GM21619 (cell line): ENCODE data around the gene ABCC5.
"Not testable (repeated sequence)": the region's sequence is repeated elsewhere in the genome, so short reads cannot be mapped to it uniquely, and the experiment has no call there.

Experiments used
- ATAC-seq: cut with Tn5 transposase; IDR thresholded peaks from one replicate; pipeline ENCODE4 v1.9.1; 2021; ENCODE audit not compliant: unreplicated experiment

The ABCC5 gene

DNA sequence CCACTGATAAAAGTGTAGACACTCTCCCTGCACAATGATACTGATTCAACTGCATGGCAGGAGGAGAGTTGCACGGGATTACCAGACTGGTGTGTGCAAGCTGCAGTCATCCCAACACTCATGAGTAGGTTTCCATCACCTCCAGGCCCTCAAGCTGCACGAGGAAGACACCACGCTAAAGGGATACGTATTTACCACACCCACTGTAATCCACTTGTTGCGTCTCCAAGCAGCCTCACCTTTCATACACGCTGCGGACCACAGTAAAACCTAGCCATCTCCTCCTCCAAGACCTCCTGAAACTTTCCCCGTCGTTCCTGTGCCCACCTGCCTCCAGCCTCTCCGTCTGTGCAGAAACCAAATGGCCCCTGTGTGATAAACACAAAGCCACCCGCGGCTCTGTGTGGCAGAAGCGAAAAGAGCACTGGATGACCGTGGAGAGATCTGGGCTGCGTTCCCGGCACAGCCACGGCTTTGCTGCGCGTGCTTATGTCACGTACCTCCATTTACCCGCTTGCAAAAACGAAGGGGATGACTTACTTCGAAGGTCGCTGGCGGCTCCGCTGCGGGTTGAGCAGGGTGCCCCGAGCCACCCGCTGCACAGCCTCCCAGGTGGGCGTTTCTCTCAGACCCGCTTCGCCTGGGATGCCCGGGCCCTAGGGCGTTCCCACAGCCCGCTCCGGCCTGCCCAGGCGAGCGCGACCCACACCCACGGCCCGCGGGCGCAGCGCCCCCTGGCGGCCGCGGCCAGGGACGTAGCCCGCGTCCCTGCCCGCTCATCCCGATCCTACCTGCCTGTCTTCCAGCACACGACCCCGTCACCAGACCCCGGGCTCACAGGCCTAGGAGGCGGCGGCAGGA lies 643 bp downstream of the ABCC5 start:
- peak; percentile 66 for ATAC-seq

- ATAC-seq = no peak
Measured at GRCh38 chr3:184016169-184016570, 1.5 kb downstream of the ABCC5 start.

GRCh38 chr3:184015381-184016019 lies 2.2 kb downstream of the ABCC5 start:
- ATAC-seq = no peak

- no peak for ATAC-seq
Measured at GRCh38 chr3:184011937-184012889, 5.5 kb downstream of the ABCC5 start.

DNA sequence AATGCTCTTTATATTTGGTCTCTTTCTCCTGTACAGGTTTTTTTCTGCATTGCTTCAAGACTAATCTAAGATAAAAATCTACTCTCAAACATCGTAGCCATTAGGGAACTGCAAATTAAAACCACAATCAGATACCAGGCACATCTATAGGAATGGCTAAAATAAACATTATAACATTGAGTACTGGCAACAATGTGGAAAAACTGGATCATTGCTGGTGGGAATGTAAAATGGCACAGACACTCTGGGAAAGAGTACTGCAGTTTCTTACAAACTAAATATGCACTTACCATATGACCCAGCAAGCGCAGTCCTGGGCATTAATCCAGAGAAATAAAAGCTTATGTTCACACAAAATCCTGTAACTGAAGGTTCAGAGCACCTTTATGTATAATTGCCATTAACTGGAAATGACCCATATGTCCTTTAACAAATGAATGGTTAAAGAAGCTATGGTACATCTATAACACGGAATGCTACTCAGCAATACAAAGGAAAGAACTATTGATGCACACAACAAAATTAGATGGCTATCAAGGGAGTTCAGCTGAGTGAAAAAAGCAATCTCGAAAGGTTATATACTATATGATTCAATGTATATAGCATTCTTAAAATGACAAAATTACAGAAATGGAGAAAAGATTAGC lies 6.3 kb downstream of the ABCC5 start:
- no peak for ATAC-seq

DNA sequence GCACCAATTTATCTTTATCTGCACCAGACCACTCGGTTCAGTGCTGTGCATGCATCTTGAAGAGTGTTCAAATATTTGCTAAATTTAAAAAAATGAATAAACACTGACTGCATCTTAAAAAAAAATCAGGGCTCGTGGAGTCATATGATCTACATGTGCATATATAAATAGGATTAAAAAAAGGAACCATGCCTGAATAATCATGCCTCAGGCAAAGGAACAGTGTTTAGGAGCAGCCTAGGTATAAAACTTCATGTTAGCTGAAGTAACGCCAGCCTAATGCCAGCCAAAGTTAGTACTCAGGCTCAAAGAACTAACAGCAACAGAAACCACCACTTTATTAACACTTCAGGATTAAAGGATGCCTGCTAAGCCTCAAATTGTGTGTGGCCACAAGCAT lies 9.5 kb downstream of the ABCC5 start:
- ATAC-seq = no peak

GRCh38 chr3:184007143-184007813 lies 10.4 kb downstream of the ABCC5 start:
- not testable (repeated sequence) for ATAC-seq

GRCh38 chr3:184005941-184006507 lies 11.7 kb downstream of the ABCC5 start:
- peak; percentile 81 for ATAC-seq

DNA sequence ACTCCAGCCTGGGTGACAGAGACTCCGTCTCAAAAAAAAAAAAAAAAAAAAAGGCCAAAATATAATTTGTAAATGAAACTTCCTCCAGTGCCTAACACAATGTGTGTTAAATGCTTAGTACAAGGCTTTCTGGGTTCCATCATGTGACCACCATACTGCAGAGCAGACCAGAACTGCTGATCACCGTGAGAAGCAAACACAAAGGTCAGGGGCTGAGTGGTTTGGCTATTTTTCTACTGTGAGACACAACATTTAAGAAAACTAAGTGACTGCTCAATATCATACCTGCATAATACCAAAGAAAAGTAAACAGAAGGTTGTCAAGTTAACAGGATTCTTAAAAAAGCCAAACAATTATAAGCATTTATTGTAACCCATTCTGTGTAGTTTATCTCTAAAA lies 13.2 kb downstream of the ABCC5 start:
- ATAC-seq = no peak

DNA sequence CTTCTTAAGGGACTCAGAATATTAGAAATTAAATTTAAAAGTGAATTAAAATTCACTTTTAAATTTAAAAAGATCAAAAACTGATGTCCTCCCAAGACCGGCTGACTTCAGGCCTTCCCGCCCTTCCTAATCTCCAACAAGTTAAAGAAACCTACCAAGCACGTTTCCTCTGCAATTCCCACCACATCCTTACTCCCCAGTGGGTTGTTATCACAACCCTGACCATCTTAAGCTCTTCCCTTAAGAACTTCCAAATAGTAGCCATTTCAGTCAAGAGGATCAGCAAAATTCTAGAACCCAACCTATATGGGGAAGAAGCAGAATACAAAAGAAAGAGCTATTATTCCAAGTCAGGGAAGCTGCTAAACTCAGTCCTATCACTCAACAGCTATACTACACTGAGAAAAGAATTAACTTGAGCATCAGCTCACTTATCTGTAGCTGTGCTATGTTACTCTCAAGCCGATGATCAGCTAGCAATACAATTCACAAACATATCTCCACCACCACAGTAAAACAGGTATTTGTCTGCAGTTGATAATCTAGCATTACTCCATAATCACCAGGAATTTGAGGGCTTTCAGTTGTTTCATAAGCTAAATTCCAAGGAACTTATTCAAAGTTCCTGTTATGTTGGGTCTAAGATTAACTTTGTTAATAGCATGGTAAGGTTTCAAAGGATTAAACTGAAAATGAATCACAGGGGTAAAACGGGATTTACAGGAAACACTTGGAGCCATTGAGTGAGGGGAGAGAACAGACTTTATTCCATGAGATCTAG lies 14.3 kb downstream of the ABCC5 start:
- no peak for ATAC-seq

DNA sequence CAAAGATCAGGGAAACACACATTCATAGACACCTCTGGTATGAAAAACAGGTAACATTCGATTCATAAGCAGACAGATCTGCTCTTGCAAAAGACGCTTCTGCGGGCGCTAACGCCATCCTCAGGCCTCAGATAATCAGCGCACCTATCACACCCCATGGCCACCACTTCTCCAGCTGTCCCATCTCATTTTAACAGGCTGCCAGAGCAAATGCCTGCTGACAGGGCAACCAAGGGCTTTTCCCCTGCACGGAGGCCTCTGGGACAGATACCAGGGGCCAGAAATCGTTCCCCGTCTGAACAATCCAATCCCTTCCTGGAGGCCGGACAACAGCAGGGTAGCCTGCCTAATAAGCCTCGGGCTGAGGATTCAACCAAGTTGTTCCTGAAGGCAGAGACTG lies 15.2 kb downstream of the ABCC5 start:
- no peak for ATAC-seq

GRCh38 chr3:184001761-184002160 lies 15.9 kb downstream of the ABCC5 start:
- no peak for ATAC-seq

GRCh38 chr3:183991403-183991802 lies 26.3 kb downstream of the ABCC5 start:
- ATAC-seq = no peak

GRCh38 chr3:183988216-183988790 lies 29.4 kb downstream of the ABCC5 start:
- no peak for ATAC-seq

GRCh38 chr3:183987000-183987600 lies 30.6 kb downstream of the ABCC5 start:
- ATAC-seq = no peak

DNA sequence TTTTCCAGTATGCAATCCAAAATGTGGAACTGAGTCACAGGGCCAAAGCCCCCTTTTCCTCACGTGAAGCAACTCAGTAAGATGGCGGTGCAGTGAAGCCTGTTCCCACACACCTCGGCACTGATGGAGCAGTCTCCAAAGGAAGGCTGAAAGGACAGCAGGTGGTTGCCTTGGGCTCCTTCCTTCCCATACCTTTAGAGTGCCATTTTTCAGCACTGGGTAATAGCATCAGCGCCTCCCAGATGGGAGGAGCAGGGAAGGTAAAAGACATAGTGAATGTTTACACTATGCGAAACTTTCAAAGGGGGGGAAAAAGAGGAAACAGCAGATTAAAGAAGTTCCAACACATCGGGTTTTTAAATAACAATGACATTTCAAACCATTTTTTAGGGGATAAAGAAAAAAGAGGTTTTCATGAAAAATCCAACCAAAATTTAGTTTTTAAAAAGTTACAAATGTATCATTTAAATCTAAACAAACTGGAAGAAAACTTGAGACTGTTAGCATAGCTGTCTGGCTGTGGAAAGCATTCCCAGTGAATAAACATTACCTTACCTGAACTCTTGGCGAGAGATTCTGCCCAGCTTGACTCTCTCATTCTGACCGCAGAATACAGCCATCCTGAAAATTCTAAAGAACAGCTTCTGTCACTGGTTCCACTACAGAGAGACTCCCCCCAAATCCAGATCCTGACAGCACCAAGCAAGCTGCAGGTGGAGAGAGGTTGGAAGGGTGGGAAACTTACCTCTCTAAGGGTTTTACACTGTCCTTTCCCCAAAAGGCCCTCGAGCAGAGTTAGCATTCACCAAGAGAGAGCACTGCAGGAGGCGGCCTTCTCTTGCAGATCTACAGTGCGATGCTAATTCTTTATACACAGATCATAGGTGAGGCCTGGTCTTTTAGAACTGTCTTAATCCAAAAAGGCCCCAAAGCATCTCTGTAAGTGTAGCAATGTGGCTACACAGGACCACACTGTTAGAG lies 32.6 kb downstream of the ABCC5 start:
- ATAC-seq = no peak

GRCh38 chr3:183984127-183984740 lies 33.5 kb downstream of the ABCC5 start:
- ATAC-seq = no peak
